Measurements from ENCODE around the gene CCDC54. TPM values are rescaled to one million over a fixed set of nuclear protein-coding genes. Genes with fewer than 3 reads are reported as not detected.

CCDC54 gene
- total and polyA plus RNA-seq, 7 donors: not detected

GRCh38 chr3:107373896-107374295, 3.3 kb upstream of the CCDC54 start:
- intact Hi-C loops (cut with DNase I): no loop called here
- Histone ChIP-seq H3K4me3 (no peak overlapping the region), H3K27me3 (no peaks in the 10 kb centered on the region), H3K36me3 (no peaks in the 10 kb centered on the region), H3K27ac (no peak overlapping the region), H3K9me3 (no peaks in the 10 kb centered on the region), H3K4me1 (no peaks in the 10 kb centered on the region)
- TF ChIP-seq CTCF (IDR thresholded peaks at IDR 0.05) (no peak), EP300 (IDR thresholded peaks at IDR 0.05) (no peak), POLR2AphosphoS5 (IDR thresholded peaks at IDR 0.05) (no peak), POLR2A (IDR thresholded peaks at IDR 0.05) (no peak)
- DNase-seq: no peak
- WGBS, 2 donors: 26 to 59% methylated on average over 6 of the region's 6 CpGs

GRCh38 chr3:107375682-107376081, 1.6 kb upstream of the CCDC54 start:
- no peak for DNase-seq
- Histone ChIP-seq H3K4me1 (no peaks in the 10 kb centered on the region), H3K27ac (no peak overlapping the region), H3K4me3 (no peak overlapping the region), H3K36me3 (no peaks in the 10 kb centered on the region), H3K27me3 (no peaks in the 10 kb centered on the region), H3K9me3 (no peaks in the 10 kb centered on the region)
- TF ChIP-seq POLR2A (IDR thresholded peaks at IDR 0.05): no peak
- TF ChIP-seq EP300 (IDR thresholded peaks at IDR 0.05): no peak
- no peak for TF ChIP-seq POLR2AphosphoS5 (IDR thresholded peaks at IDR 0.05)
- no peak for TF ChIP-seq CTCF (IDR thresholded peaks at IDR 0.05)
- 65 to 80% methylated on average over 2 of the region's 2 CpGs for WGBS, 2 donors
- intact Hi-C loops (cut with DNase I): no loop called here

GRCh38 chr3:107382631-107383030, 5.4 kb downstream of the CCDC54 start:
- Histone ChIP-seq H3K36me3 (no peaks in the 10 kb centered on the region), H3K4me1 (no peaks in the 10 kb centered on the region), H3K27me3 (no peaks in the 10 kb centered on the region), H3K9me3 (no peaks in the 10 kb centered on the region), H3K27ac (no peak overlapping the region), H3K4me3 (no peak overlapping the region)
- no peak for DNase-seq
- intact Hi-C loops (cut with DNase I): no loop called here
- WGBS, 2 donors: 29 to 58% methylated on average over 4 of the region's 4 CpGs
- TF ChIP-seq CTCF (IDR thresholded peaks at IDR 0.05) (no peak), POLR2AphosphoS5 (IDR thresholded peaks at IDR 0.05) (no peak), EP300 (IDR thresholded peaks at IDR 0.05) (no peak), POLR2A (IDR thresholded peaks at IDR 0.05) (no peak)

GRCh38 chr3:107384428-107384827, 7.2 kb downstream of the CCDC54 start:
- intact Hi-C loops (cut with DNase I): no loop called here
- no peak for DNase-seq
- no peaks in the 10 kb centered on the region for H3K9me3 ChIP-seq
- no peaks in the 10 kb centered on the region for H3K36me3 ChIP-seq
- WGBS, 2 donors: 87 to 89% methylated on average over 2 of the region's 2 CpGs
- no peaks in the 10 kb centered on the region for H3K27me3 ChIP-seq
- no peaks in the 10 kb centered on the region for H3K4me1 ChIP-seq
- H3K27ac ChIP-seq: no peak overlapping the region
- no peak overlapping the region for H3K4me3 ChIP-seq
- no peak for TF ChIP-seq POLR2AphosphoS5 (IDR thresholded peaks at IDR 0.05)
- no peak for TF ChIP-seq CTCF (IDR thresholded peaks at IDR 0.05)

GRCh38 chr3:107384907-107385306, 7.7 kb downstream of the CCDC54 start:
- Histone ChIP-seq H3K9me3 (no peaks in the 10 kb centered on the region), H3K27ac (no peak overlapping the region), H3K36me3 (no peaks in the 10 kb centered on the region), H3K27me3 (no peaks in the 10 kb centered on the region), H3K4me3 (no peak overlapping the region), H3K4me1 (no peaks in the 10 kb centered on the region)
- intact Hi-C loops (cut with DNase I): no loop called here
- no peak for DNase-seq
- WGBS, 2 donors: 43 to 58% methylated on average over 2 of the region's 2 CpGs
- no peak for TF ChIP-seq CTCF (IDR thresholded peaks at IDR 0.05)
- TF ChIP-seq POLR2AphosphoS5 (IDR thresholded peaks at IDR 0.05): no peak
- no peak for TF ChIP-seq POLR2A (IDR thresholded peaks at IDR 0.05)
- no peak for TF ChIP-seq EP300 (IDR thresholded peaks at IDR 0.05)

Measured in sigmoid colon (tissue), 7 donors.